Fibroblast of lung (primary cell): ENCODE data around the gene METTL16.

ENCODE experiments used
- CTCF ChIP-seq, 2 donors: IDR thresholded peaks in 1 of 2; conservative IDR thresholded peaks in 1 of 2; 1 replicate in 1 of 2; 2 replicates in 1 of 2; pipeline ENCODE4 v1.5.1; 2011 to 2012; ENCODE audit warnings: low read length in 2 of 2, control low read depth in 1 of 2, inconsistent platforms in 1 of 2, low read depth in 1 of 2, mild to moderate bottlenecking in 1 of 2
- EZH2 ChIP-seq: IDR thresholded peaks from 2 replicates; pipeline ENCODE4 v1.5.1; 2012; ENCODE audit warnings: low read length, control low read depth, mild to moderate bottlenecking; ENCODE audit errors: missing control alignments

- TF ChIP-seq EZH2 = no peak
- no peak for TF ChIP-seq CTCF (conservative IDR thresholded peaks at IDR 0.05 in 1 of 2, IDR thresholded peaks at IDR 0.05 in 1 of 2; ENCODE audit: low read depth in 1 of 2, low read length in 2 of 2)
These were observed 100.7 kb downstream of the METTL16 start for GRCh38 chr17:2410951-2411350.
